Stomach (tissue), 9 donors: ENCODE data around the gene BLTP2. TPM values are rescaled to one million over a fixed set of nuclear protein-coding genes. Genes with fewer than 3 reads are reported as not detected.

Source experiments
- DNase-seq, 2 donors: peaks; one replicate each; pipeline versions ENCODE4 v3.0.0 to v3.0.0-alpha.2; 2013 to 2019
- H3K27ac ChIP-seq, 5 donors: fragments of 200-600 bp in 4 of 5; sonication (generic) in 4 of 5; one replicate each; pipeline ENCODE4 v1.5.1; 2013 to 2019; ENCODE audit warnings: mild to moderate bottlenecking in 1 of 5, moderate library complexity in 1 of 5
- H3K27me3 ChIP-seq, 3 donors: fragments of 200-600 bp; sonication (generic); one replicate each; pipeline ENCODE4 v1.5.1; 2017 to 2019; ENCODE audit warnings: mixed run types in 1 of 3
- H3K36me3 ChIP-seq, 4 donors: fragments of 200-600 bp; sonication (generic); 1 replicate in 3 of 4; 2 replicates in 1 of 4; pipeline ENCODE4 v1.5.1; 2016 to 2019
- H3K4me1 ChIP-seq, 4 donors: fragments of 200-600 bp; sonication (generic); one replicate each; pipeline ENCODE4 v1.5.1; 2016 to 2019
- H3K4me3 ChIP-seq, 4 donors: fragments of 200-600 bp; sonication (generic) in 3 of 4; one replicate each; pipeline ENCODE4 v1.5.1; 2016 to 2019; ENCODE audit warnings: mild to moderate bottlenecking in 1 of 4
- H3K9me3 ChIP-seq, 4 donors: fragments of 200-600 bp; sonication (generic); one replicate each; pipeline ENCODE4 v1.5.1; 2016 to 2019
- CTCF ChIP-seq, 7 experiments: fragments of 450-650 bp in 4 of 7; fragments of 200-600 bp in 3 of 7; sonication (generic) in 3 of 7; IDR thresholded peaks; one replicate each; pipeline ENCODE4 v1.5.1; 2016 to 2019; ENCODE audit warnings: antibody characterized with exemption in 7 of 7, control low read depth in 2 of 7, mild to moderate bottlenecking in 1 of 7
- EP300 ChIP-seq: sonication (generic); formaldehyde crosslinking; IDR thresholded peaks from one replicate; pipeline ENCODE4 v1.6.1; 2017; ENCODE audit warnings: antibody characterized with exemption
- POLR2A ChIP-seq, 4 donors: fragments of 450-650 bp; IDR thresholded peaks; one replicate each; pipeline ENCODE4 v1.6.1; 2016; ENCODE audit warnings: antibody characterized with exemption in 4 of 4, control low read depth in 2 of 4, mild to moderate bottlenecking in 1 of 4, moderate library complexity in 1 of 4
- POLR2AphosphoS5 ChIP-seq, 3 donors: sonication (generic); formaldehyde crosslinking; IDR thresholded peaks; one replicate each; pipeline ENCODE4 v1.6.1; 2016; ENCODE audit warnings: antibody characterized with exemption in 3 of 3
- WGBS, 5 donors: extraction: QIAGEN DNeasy Blood & Tissue Kit in 3 of 5; methylation state at CpG; one replicate each; pipeline versions ENCODE4 v1.1.5 to v1.1.7; 2013 to 2018; 5-methylcytosine and 5-hydroxymethylcytosine counted together
- intact Hi-C: fragments of 100-400 bp; cut with DNase I; formaldehyde crosslinking; loops from one replicate; pipeline ENCODE4 v1.15.1; 2023; ENCODE audit warnings: low total_unique reads
- polyA plus RNA-seq, 3 donors: library from polyadenylated mRNA; stranded (reverse); fragments of 200-250 nt; gene quantifications; one replicate each; pipeline ENCODE4 v1.2.3, GENCODE V29; 2013
- total RNA-seq, 5 donors: library from RNA; depleted of rRNA; stranded (reverse); fragments of >200 nt; gene quantifications; one replicate each; pipeline versions ENCODE4 v1.1.0 to v1.2.3, GENCODE V29; 2014 to 2016
- donor health status: healthy with polysubstance abuse.
- donor health status: Bipolar disorder and iron deficiency.
- donor health status: healthy.

BLTP2 gene
- total and polyA plus RNA-seq, 8 donors: 9.9 to 221 (median 88.3) TPM

- intact Hi-C loops: no loop called here
- no peaks in the 10 kb centered on the region for H3K36me3 ChIP-seq
- DNase-seq: peak; percentile 71 to 86
- peak overlapping the region; percentile 66 to 71 (median 69) for H3K4me3 ChIP-seq
- H3K27me3 ChIP-seq: no peaks in the 10 kb centered on the region
- no peaks in the 10 kb centered on the region for H3K9me3 ChIP-seq
- H3K27ac ChIP-seq: peak overlapping the region; percentile 96 to 97 (median 97)
- peaks cover 0 to 28% (median 23%) of the 10 kb centered on the region in 4 donors for H3K4me1 ChIP-seq
- no peak for TF ChIP-seq CTCF (IDR thresholded peaks at IDR 0.05)
- no peak for TF ChIP-seq POLR2A (IDR thresholded peaks at IDR 0.05)
- no peak for TF ChIP-seq POLR2AphosphoS5 (IDR thresholded peaks at IDR 0.05)
- TF ChIP-seq EP300: no peak
- 6 to 9% (median 8%) methylated on average over 38 to 40 of the region's 40 CpGs for WGBS, 5 donors
Observed at GRCh38 chr17:28599311-28600184, 45.4 kb downstream of the BLTP2 start.

- Histone ChIP-seq H3K9me3 (no peaks in the 10 kb centered on the region), H3K36me3 (no peaks in the 10 kb centered on the region), H3K4me1 (peaks cover 0 to 28% (median 23%) of the 10 kb centered on the region in 4 donors), H3K27ac (peak within 1 kb of the TSS; percentile 96 to 97 (median 97)), H3K27me3 (no peaks in the 10 kb centered on the region), H3K4me3 (peak within 1 kb of the TSS; percentile 66 to 71 (median 69))
- WGBS, 5 donors: 0 to 1% (median 0%) methylated on average over 29 to 44 of the region's 44 CpGs
- intact Hi-C loops: no loop called here
- peak; percentile 96 to 98 for DNase-seq
- no peak for TF ChIP-seq EP300
- TF ChIP-seq POLR2A (IDR thresholded peaks at IDR 0.05): peak in 2 of 4 donors; percentile 40 to 67
- no peak for TF ChIP-seq CTCF (IDR thresholded peaks at IDR 0.05)
- peak; percentile 94 to 97 (median 95) for TF ChIP-seq POLR2AphosphoS5 (IDR thresholded peaks at IDR 0.05)
Observed at GRCh38 chr17:28598799-28599310, 46.1 kb downstream of the BLTP2 start, which contains the start of gene SPAG5. TSS of gene SPAG5 (minus strand) at chr17:28599025. CDS start at chr17:28598946, 79 bp downstream.

- intact Hi-C loops: no loop called here
- 2 to 4% (median 2%) methylated on average over 15 to 17 of the region's 17 CpGs for WGBS, 5 donors
- Histone ChIP-seq H3K9me3 (no peaks in the 10 kb centered on the region), H3K27ac (peak overlapping the region in 4 of 5 donors; percentile 96 to 97 (median 96)), H3K36me3 (peaks cover 0 to 2% (median 0%) of the 10 kb centered on the region in 4 donors), H3K4me3 (peak overlapping the region; percentile 66 to 71 (median 69)), H3K4me1 (peaks cover 0 to 28% (median 23%) of the 10 kb centered on the region in 4 donors), H3K27me3 (no peaks in the 10 kb centered on the region)
- DNase-seq: no peak
- TF ChIP-seq CTCF (IDR thresholded peaks at IDR 0.05) (no peak), POLR2A (IDR thresholded peaks at IDR 0.05) (no peak), POLR2AphosphoS5 (IDR thresholded peaks at IDR 0.05) (no peak), EP300 (no peak)
Observed at GRCh38 chr17:28598389-28598788, 46.6 kb downstream of the BLTP2 start.

- TF ChIP-seq POLR2AphosphoS5 (IDR thresholded peaks at IDR 0.05) (no peak), POLR2A (IDR thresholded peaks at IDR 0.05) (no peak), EP300 (no peak), CTCF (IDR thresholded peaks at IDR 0.05) (no peak)
- no peak for DNase-seq
- intact Hi-C loops: no loop called here
- Histone ChIP-seq H3K4me1 (peaks cover 0 to 28% (median 23%) of the 10 kb centered on the region in 4 donors), H3K4me3 (peak overlapping the region in 3 of 4 donors; percentile 68 to 71 (median 70)), H3K9me3 (no peaks in the 10 kb centered on the region), H3K27me3 (no peaks in the 10 kb centered on the region), H3K27ac (peak overlapping the region in 1 of 5 donors; percentile 96), H3K36me3 (peaks cover 0 to 8% (median 0%) of the 10 kb centered on the region in 4 donors)
- 30 to 38% (median 34%) methylated on average over 5 of the region's 5 CpGs for WGBS, 5 donors
Observed at GRCh38 chr17:28597606-28598383, 47.2 kb downstream of the BLTP2 start.
